GM12892 (cell line): ENCODE measurements around the gene RAD50.

Source experiments
- POLR2A ChIP-seq: IDR thresholded peaks from 2 replicates; pipeline ENCODE4 v1.6.1; 2011; ENCODE audit warnings: low read depth, low read length, control low read depth
- POLR2AphosphoS5 ChIP-seq: IDR thresholded peaks from 2 replicates; pipeline ENCODE4 v1.6.1; 2011; ENCODE audit warnings: low read depth, low read length, control low read depth
- TAF1 ChIP-seq: IDR thresholded peaks from 2 replicates; pipeline ENCODE4 v1.6.1; 2011; ENCODE audit warnings: low read depth, mild to moderate bottlenecking, control low read depth, low read length, borderline replicate concordance

GRCh38 chr5:132612846-132613245 lies 56.1 kb downstream of the RAD50 start:
- TF ChIP-seq POLR2AphosphoS5 (no peak), POLR2A (no peak), TAF1 (no peak)
